ENCODE results near the gene GTF3C5.

DNA sequence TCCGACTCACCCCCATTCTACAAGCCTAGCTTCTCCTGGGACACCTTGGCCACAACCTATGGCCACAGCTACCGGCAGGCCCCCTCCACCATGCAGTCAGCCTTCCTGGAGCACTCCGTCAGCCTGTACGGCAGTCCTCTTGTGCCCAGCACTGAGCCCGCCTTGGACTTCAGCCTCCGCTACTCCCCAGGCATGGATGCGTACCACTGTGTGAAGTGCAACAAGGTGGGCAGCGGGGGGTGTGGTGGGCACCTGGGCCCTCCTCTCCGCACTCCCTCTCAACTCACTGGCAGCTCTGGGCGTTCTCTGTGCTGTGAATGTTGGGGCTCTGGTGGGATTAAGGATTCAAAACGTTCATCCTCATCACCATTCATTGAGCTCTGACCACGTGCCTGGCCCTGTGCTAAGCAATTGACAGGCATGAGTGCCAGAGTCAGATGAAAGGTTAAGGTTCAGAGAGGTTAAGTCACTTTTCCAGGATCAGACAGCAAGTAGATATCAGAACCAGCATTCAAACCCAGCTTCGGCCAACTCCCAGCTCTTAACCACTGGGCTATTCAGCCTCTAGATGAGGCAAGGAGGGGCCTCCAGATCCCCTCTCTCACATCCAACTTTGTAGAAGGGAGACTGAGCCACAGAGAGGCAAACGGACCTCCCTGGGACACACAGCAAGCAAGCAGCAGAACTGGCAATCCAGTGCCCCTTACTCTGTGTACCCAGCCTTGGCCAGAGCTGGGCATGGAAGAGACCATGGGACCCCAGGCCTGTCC lies 42.4 kb upstream of the GTF3C5 start:
- TF ChIP-seq, protein P1, sequence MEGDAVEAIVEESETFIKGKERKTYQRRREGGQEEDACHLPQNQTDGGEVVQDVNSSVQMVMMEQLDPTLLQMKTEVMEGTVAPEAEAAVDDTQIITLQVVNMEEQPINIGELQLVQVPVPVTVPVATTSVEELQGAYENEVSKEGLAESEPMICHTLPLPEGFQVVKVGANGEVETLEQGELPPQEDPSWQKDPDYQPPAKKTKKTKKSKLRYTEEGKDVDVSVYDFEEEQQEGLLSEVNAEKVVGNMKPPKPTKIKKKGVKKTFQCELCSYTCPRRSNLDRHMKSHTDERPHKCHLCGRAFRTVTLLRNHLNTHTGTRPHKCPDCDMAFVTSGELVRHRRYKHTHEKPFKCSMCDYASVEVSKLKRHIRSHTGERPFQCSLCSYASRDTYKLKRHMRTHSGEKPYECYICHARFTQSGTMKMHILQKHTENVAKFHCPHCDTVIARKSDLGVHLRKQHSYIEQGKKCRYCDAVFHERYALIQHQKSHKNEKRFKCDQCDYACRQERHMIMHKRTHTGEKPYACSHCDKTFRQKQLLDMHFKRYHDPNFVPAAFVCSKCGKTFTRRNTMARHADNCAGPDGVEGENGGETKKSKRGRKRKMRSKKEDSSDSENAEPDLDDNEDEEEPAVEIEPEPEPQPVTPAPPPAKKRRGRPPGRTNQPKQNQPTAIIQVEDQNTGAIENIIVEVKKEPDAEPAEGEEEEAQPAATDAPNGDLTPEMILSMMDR (IDR thresholded peaks at IDR 0.05), result no peak
- TF ChIP-seq POLR2A (IDR thresholded peaks at IDR 0.05), result no peak
